Stimulated activated CD4-positive, alpha-beta T cell treated with anti-CD3 and anti-CD28 coated beads, Interleukin-2, amount 100 ng/mL, for 24 hours (primary cell): ENCODE results near the gene ITSN1.
"Not testable (repeated sequence)": the region's sequence is repeated elsewhere in the genome, so short reads cannot be mapped to it uniquely, and the experiment has no call there.

ENCODE experiments used
- DNase-seq, 2 donors: peaks; one replicate each; pipeline ENCODE4 v3.0.0-alpha.2; 2020

ITSN1 gene

GRCh38 chr21:33642027-33642895 lies at the start of gene ITSN1:
Gene ITSN1 (plus strand): TSS chr21:33642501. CDS start chr21:33718829, 76,328 bp downstream.
- peak; percentile 100 for DNase-seq

GRCh38 chr21:33598051-33598450 lies 44.2 kb upstream of the ITSN1 start:
- DNase-seq: no peak

- no peak for DNase-seq
Measured at GRCh38 chr21:33608559-33608958, 33.7 kb upstream of the ITSN1 start.

- no peak for DNase-seq
Measured at GRCh38 chr21:33611006-33611744, 31.1 kb upstream of the ITSN1 start.

- DNase-seq: not testable (repeated sequence)
Measured at GRCh38 chr21:33617565-33617964, 24.7 kb upstream of the ITSN1 start.

GRCh38 chr21:33618407-33618806 lies 23.9 kb upstream of the ITSN1 start:
- no peak for DNase-seq

GRCh38 chr21:33619726-33620125 lies 22.6 kb upstream of the ITSN1 start:
- DNase-seq: no peak

- no peak for DNase-seq
Measured at GRCh38 chr21:33622253-33622652, 20.0 kb upstream of the ITSN1 start.

- DNase-seq: not testable (repeated sequence)
Measured at GRCh38 chr21:33626151-33626550, 16.1 kb upstream of the ITSN1 start.

GRCh38 chr21:33634254-33634653 lies 8.0 kb upstream of the ITSN1 start:
- DNase-seq: no peak

- DNase-seq: peak in 1 of 2 donors; percentile 3
Measured at GRCh38 chr21:33640697-33641351, 1.5 kb upstream of the ITSN1 start.

- DNase-seq: peak; percentile 100
Measured at GRCh38 chr21:33641352-33642026, 812 bp upstream of the ITSN1 start, which contains the start of gene CRYZL1. Gene CRYZL1 (minus strand): TSS chr21:33641741. CDS start chr21:33631551, 10,190 bp downstream.

- peak; percentile 21 to 30 for DNase-seq
Measured at GRCh38 chr21:33642896-33643657, 776 bp downstream of the ITSN1 start.

- DNase-seq: no peak
Measured at GRCh38 chr21:33643658-33644311, 1.5 kb downstream of the ITSN1 start.

GRCh38 chr21:33644383-33645074 lies 2.2 kb downstream of the ITSN1 start:
- no peak for DNase-seq

- DNase-seq: no peak
Measured at GRCh38 chr21:33645730-33646129, 3.4 kb downstream of the ITSN1 start.

GRCh38 chr21:33647587-33647986 lies 5.3 kb downstream of the ITSN1 start:
- DNase-seq: no peak

- no peak for DNase-seq
Measured at GRCh38 chr21:33648555-33648954, 6.3 kb downstream of the ITSN1 start.

GRCh38 chr21:33650230-33650629 lies 7.9 kb downstream of the ITSN1 start:
- no peak for DNase-seq

- no peak for DNase-seq
Measured at GRCh38 chr21:33650929-33651509, 8.7 kb downstream of the ITSN1 start.
